ENCODE data around the gene ATP13A5.

Gene ATP13A5

GRCh38 chr3:193378706-193379105 lies at the start of gene ATP13A5:
Gene ATP13A5, minus strand, starts transcription at chr3:193378753. Its CDS starts 28 bp downstream, at chr3:193378725.
- no peaks in the 10 kb centered on the region for H3K27me3 ChIP-seq (ENCODE audit: control insufficient read depth, insufficient read depth, low read length)
- no peak within 1 kb of the TSS for H3K4me3 ChIP-seq (ENCODE audit: low read length)
- no peaks in the 10 kb centered on the region for H3K9me3 ChIP-seq (ENCODE audit: control insufficient read depth, low read length)
- H3K9ac ChIP-seq (ENCODE audit: low read length) = no peak within 1 kb of the TSS
- no peaks in the 10 kb centered on the region for H3K36me3 ChIP-seq (ENCODE audit: control insufficient read depth, insufficient read depth, low read length)
- H3K4me1 ChIP-seq (ENCODE audit: control insufficient read depth, insufficient read depth, low read length) = peaks cover 1% of the 10 kb centered on the region

- no peaks in the 10 kb centered on the region for H3K4me1 ChIP-seq (ENCODE audit: control insufficient read depth, insufficient read depth, low read length)
- H3K27me3 ChIP-seq (ENCODE audit: control insufficient read depth, insufficient read depth, low read length) = no peaks in the 10 kb centered on the region
- no peak overlapping the region for H3K4me3 ChIP-seq (ENCODE audit: low read length)
- H3K36me3 ChIP-seq (ENCODE audit: control insufficient read depth, insufficient read depth, low read length) = no peaks in the 10 kb centered on the region
- H3K9ac ChIP-seq (ENCODE audit: low read length) = no peak overlapping the region
- no peaks in the 10 kb centered on the region for H3K9me3 ChIP-seq (ENCODE audit: control insufficient read depth, low read length)
Observed at GRCh38 chr3:193418576-193419373, 40.2 kb upstream of the ATP13A5 start.

- peaks cover 3% of the 10 kb centered on the region for H3K36me3 ChIP-seq (ENCODE audit: control insufficient read depth, insufficient read depth, low read length)
- no peaks in the 10 kb centered on the region for H3K27me3 ChIP-seq (ENCODE audit: control insufficient read depth, insufficient read depth, low read length)
- H3K9me3 ChIP-seq (ENCODE audit: control insufficient read depth, low read length) = no peaks in the 10 kb centered on the region
- no peak overlapping the region for H3K4me3 ChIP-seq (ENCODE audit: low read length)
- no peaks in the 10 kb centered on the region for H3K4me1 ChIP-seq (ENCODE audit: control insufficient read depth, insufficient read depth, low read length)
- no peak overlapping the region for H3K9ac ChIP-seq (ENCODE audit: low read length)
Observed at GRCh38 chr3:193416629-193417028, 38.1 kb upstream of the ATP13A5 start.

GRCh38 chr3:193407688-193408087 lies 29.1 kb upstream of the ATP13A5 start:
- no peaks in the 10 kb centered on the region for H3K27me3 ChIP-seq (ENCODE audit: control insufficient read depth, insufficient read depth, low read length)
- peaks cover 5% of the 10 kb centered on the region for H3K36me3 ChIP-seq (ENCODE audit: control insufficient read depth, insufficient read depth, low read length)
- H3K4me1 ChIP-seq (ENCODE audit: control insufficient read depth, insufficient read depth, low read length) = no peaks in the 10 kb centered on the region
- no peak overlapping the region for H3K4me3 ChIP-seq (ENCODE audit: low read length)
- no peaks in the 10 kb centered on the region for H3K9me3 ChIP-seq (ENCODE audit: control insufficient read depth, low read length)
- H3K9ac ChIP-seq (ENCODE audit: low read length) = no peak overlapping the region

- no peak overlapping the region for H3K9ac ChIP-seq (ENCODE audit: low read length)
- no peaks in the 10 kb centered on the region for H3K9me3 ChIP-seq (ENCODE audit: control insufficient read depth, low read length)
- no peaks in the 10 kb centered on the region for H3K4me1 ChIP-seq (ENCODE audit: control insufficient read depth, insufficient read depth, low read length)
- peaks cover 5% of the 10 kb centered on the region for H3K36me3 ChIP-seq (ENCODE audit: control insufficient read depth, insufficient read depth, low read length)
- H3K27me3 ChIP-seq (ENCODE audit: control insufficient read depth, insufficient read depth, low read length) = no peaks in the 10 kb centered on the region
- no peak overlapping the region for H3K4me3 ChIP-seq (ENCODE audit: low read length)
Observed at GRCh38 chr3:193407112-193407511, 28.6 kb upstream of the ATP13A5 start.

- Histone ChIP-seq H3K9me3 (ENCODE audit: control insufficient read depth, low read length) (no peaks in the 10 kb centered on the region), H3K9ac (ENCODE audit: low read length) (no peak overlapping the region), H3K27me3 (ENCODE audit: control insufficient read depth, insufficient read depth, low read length) (no peaks in the 10 kb centered on the region), H3K4me1 (ENCODE audit: control insufficient read depth, insufficient read depth, low read length) (no peaks in the 10 kb centered on the region), H3K36me3 (ENCODE audit: control insufficient read depth, insufficient read depth, low read length) (no peaks in the 10 kb centered on the region), H3K4me3 (ENCODE audit: low read length) (no peak overlapping the region)
Observed at GRCh38 chr3:193403307-193403706, 24.8 kb upstream of the ATP13A5 start.

GRCh38 chr3:193400304-193400703 lies 21.8 kb upstream of the ATP13A5 start:
- H3K4me3 ChIP-seq (ENCODE audit: low read length) = no peak overlapping the region
- no peaks in the 10 kb centered on the region for H3K4me1 ChIP-seq (ENCODE audit: control insufficient read depth, insufficient read depth, low read length)
- no peaks in the 10 kb centered on the region for H3K27me3 ChIP-seq (ENCODE audit: control insufficient read depth, insufficient read depth, low read length)
- no peaks in the 10 kb centered on the region for H3K9me3 ChIP-seq (ENCODE audit: control insufficient read depth, low read length)
- H3K9ac ChIP-seq (ENCODE audit: low read length) = no peak overlapping the region
- no peaks in the 10 kb centered on the region for H3K36me3 ChIP-seq (ENCODE audit: control insufficient read depth, insufficient read depth, low read length)

- Histone ChIP-seq H3K4me1 (ENCODE audit: control insufficient read depth, insufficient read depth, low read length) (no peaks in the 10 kb centered on the region), H3K27me3 (ENCODE audit: control insufficient read depth, insufficient read depth, low read length) (no peaks in the 10 kb centered on the region), H3K4me3 (ENCODE audit: low read length) (no peak overlapping the region), H3K9me3 (ENCODE audit: control insufficient read depth, low read length) (no peaks in the 10 kb centered on the region), H3K36me3 (ENCODE audit: control insufficient read depth, insufficient read depth, low read length) (no peaks in the 10 kb centered on the region), H3K9ac (ENCODE audit: low read length) (no peak overlapping the region)
Observed at GRCh38 chr3:193396451-193397244, 18.1 kb upstream of the ATP13A5 start.

GRCh38 chr3:193391902-193392301 lies 13.3 kb upstream of the ATP13A5 start:
- H3K9me3 ChIP-seq (ENCODE audit: control insufficient read depth, low read length) = no peaks in the 10 kb centered on the region
- H3K4me3 ChIP-seq (ENCODE audit: low read length) = no peak overlapping the region
- H3K9ac ChIP-seq (ENCODE audit: low read length) = no peak overlapping the region
- no peaks in the 10 kb centered on the region for H3K36me3 ChIP-seq (ENCODE audit: control insufficient read depth, insufficient read depth, low read length)
- H3K4me1 ChIP-seq (ENCODE audit: control insufficient read depth, insufficient read depth, low read length) = no peaks in the 10 kb centered on the region
- no peaks in the 10 kb centered on the region for H3K27me3 ChIP-seq (ENCODE audit: control insufficient read depth, insufficient read depth, low read length)

GRCh38 chr3:193389335-193389734 lies 10.8 kb upstream of the ATP13A5 start:
- Histone ChIP-seq H3K9ac (ENCODE audit: low read length) (no peak overlapping the region), H3K4me1 (ENCODE audit: control insufficient read depth, insufficient read depth, low read length) (no peaks in the 10 kb centered on the region), H3K9me3 (ENCODE audit: control insufficient read depth, low read length) (no peaks in the 10 kb centered on the region), H3K36me3 (ENCODE audit: control insufficient read depth, insufficient read depth, low read length) (no peaks in the 10 kb centered on the region), H3K4me3 (ENCODE audit: low read length) (no peak overlapping the region), H3K27me3 (ENCODE audit: control insufficient read depth, insufficient read depth, low read length) (no peaks in the 10 kb centered on the region)

GRCh38 chr3:193388361-193388760 lies 9.8 kb upstream of the ATP13A5 start:
- no peak overlapping the region for H3K4me3 ChIP-seq (ENCODE audit: low read length)
- no peaks in the 10 kb centered on the region for H3K27me3 ChIP-seq (ENCODE audit: control insufficient read depth, insufficient read depth, low read length)
- H3K9me3 ChIP-seq (ENCODE audit: control insufficient read depth, low read length) = no peaks in the 10 kb centered on the region
- H3K9ac ChIP-seq (ENCODE audit: low read length) = no peak overlapping the region
- H3K36me3 ChIP-seq (ENCODE audit: control insufficient read depth, insufficient read depth, low read length) = no peaks in the 10 kb centered on the region
- H3K4me1 ChIP-seq (ENCODE audit: control insufficient read depth, insufficient read depth, low read length) = peaks cover 7% of the 10 kb centered on the region

GRCh38 chr3:193387596-193387995 lies 9.0 kb upstream of the ATP13A5 start:
- no peak overlapping the region for H3K4me3 ChIP-seq (ENCODE audit: low read length)
- H3K36me3 ChIP-seq (ENCODE audit: control insufficient read depth, insufficient read depth, low read length) = no peaks in the 10 kb centered on the region
- no peak overlapping the region for H3K9ac ChIP-seq (ENCODE audit: low read length)
- peaks cover 7% of the 10 kb centered on the region for H3K4me1 ChIP-seq (ENCODE audit: control insufficient read depth, insufficient read depth, low read length)
- no peaks in the 10 kb centered on the region for H3K9me3 ChIP-seq (ENCODE audit: control insufficient read depth, low read length)
- H3K27me3 ChIP-seq (ENCODE audit: control insufficient read depth, insufficient read depth, low read length) = no peaks in the 10 kb centered on the region
